Adipose tissue (tissue), 3 donors: ENCODE measurements around the gene PAX5. TPM values are rescaled to one million over a fixed set of nuclear protein-coding genes. Genes with fewer than 3 reads are reported as not detected.

ENCODE experiments used
- H3K27ac ChIP-seq: one replicate; pipeline ENCODE4 v1.5.1; 2013; ENCODE audit warnings: low read depth, low read length
- WGBS, 3 donors: extraction: QIAGEN DNeasy Blood & Tissue Kit; methylation state at CpG; one replicate each; pipeline ENCODE4 v1.1.7; 2013; 5-methylcytosine and 5-hydroxymethylcytosine counted together
- polyA plus RNA-seq, 3 donors: library from polyadenylated mRNA; stranded (reverse); fragments of 200-250 nt; gene quantifications; one replicate each; pipeline ENCODE4 v1.2.3, GENCODE V29; 2013
- donor health status: healthy with polysubstance abuse.
- donor health status: Bipolar disorder and iron deficiency.
- donor health status: healthy.

The PAX5 gene
- polyA plus RNA-seq, 3 donors: 0.23 to 0.28 TPM; not detected in 1

DNA sequence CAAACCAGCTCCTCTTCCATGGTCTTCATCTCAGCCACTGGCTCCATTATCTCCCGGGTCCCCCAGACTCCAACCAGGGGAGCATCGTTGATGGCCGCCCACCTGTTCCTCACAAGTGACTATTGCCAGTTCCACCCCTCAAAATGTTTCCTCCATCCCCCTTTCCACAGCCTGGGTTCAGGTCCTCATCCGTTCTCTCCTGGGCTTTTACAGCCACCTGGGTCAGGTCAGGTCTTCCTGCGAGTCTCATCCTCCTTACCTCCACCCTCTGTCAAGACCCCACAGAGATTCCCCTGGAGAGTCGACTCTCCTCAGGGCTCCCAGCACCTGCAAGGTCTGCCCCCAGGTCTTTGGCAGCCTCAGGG, 133.2 kb downstream of the PAX5 start:
- WGBS, 3 donors: 81 to 92% (median 86%) methylated on average over 6 of the region's 6 CpGs
- no peak overlapping the region for H3K27ac ChIP-seq

DNA sequence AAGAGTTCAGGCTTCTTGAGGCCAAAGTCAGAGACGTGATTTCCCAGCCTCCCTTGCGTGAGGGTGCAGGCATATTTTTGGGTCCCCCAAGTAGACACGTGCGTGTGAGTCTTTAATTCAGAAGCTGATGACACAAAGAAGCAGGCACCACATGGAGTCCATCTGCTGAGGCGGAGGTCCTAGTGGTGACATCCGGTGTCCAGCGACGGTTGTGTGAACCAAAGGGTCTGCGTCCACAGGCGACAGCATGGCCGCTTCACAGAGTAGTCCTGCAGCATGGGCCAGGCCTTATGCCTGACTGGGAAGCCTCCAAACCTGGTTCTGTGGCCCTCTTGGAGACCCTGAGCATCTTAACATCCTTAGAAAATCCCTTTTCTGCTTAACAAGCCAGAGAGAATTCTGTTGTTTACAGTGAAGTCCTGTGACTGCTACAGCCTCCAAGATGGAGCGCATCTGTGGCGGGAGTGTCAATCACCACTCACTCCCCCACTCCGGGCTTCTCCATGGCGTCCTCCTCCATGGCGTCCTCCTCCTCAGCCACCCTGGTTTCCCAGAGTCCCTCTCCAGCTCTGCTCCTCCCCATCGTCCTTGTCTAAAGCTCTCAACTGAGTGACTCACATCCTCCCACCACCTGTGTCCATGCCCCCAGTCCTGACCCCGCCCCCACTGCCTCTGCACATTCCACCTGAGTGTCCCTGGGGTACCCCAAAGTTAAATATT, 133.8 kb downstream of the PAX5 start:
- H3K27ac ChIP-seq: no peak overlapping the region
- 78 to 84% (median 83%) methylated on average over 18 of the region's 18 CpGs for WGBS, 3 donors

DNA sequence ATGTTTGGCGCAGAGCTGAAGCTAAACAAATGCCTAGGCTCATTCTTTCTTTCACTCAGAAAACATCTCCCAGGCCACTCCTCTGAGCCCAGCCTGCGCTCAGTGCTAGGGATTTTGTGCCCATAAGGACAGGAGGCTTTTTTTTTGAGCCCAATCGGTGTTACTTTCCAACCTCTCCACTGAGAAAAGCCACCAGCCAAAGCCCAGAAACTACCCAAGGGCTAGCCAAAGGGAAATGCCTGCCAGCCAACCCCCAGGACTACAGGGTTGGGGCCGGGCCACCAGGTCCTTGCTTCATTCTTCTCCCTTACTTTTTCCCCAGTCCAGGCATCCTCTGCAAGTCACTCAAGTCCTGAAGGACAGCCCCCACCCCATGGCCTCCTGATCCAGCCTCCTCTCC, 134.7 kb downstream of the PAX5 start:
- H3K27ac ChIP-seq: no peak overlapping the region
- WGBS, 3 donors: 82 to 91% (median 89%) methylated on average over 4 of the region's 4 CpGs

DNA sequence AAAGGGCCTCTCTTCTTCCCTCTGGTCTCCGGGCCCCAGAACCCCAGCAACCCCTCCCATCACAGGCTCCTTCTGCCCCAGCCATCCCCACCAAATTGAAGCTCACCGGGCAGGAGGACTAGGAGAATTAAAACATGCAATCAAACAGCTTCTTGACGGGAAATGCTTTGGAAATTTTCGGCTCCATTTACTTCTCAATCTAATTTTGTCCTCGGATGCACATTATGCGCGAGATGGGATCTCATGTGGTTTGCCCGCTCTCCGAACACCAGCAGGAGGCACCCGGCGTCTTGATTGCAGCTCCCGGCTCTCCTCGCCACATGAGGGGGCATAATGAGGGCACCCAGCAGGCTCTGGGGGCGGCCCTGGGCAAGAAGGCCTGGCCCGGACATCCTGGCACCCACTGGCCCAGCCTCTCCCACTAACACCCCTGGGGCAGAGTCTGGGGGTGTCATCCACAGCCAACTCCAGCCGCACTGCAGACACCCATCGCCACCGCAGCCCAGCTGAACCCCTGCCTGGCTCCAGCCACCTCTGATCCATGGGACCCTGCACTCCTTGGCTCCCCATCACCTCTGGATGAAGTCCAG, 135.5 kb downstream of the PAX5 start:
- 77 to 82% (median 78%) methylated on average over 18 of the region's 18 CpGs for WGBS, 3 donors
- H3K27ac ChIP-seq: no peak overlapping the region

DNA sequence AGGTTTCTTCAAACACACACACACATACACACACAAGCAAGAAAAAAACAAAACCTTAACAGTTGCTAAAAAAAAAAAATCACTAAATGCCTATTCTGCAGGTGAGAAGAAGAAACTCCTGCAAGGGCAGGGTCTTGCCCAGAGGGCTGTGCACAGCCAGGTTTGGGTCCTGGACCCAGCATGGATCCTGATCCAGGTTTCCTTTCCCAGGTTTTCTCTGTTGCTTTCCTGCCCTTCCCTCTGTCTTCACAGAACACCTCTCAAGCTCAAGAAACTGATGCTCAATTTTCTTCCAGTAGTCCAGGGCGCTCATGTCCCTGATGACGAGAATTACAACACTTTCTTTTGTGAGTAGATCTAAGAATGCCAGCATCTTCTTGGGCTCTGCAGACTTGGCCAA, 136.6 kb downstream of the PAX5 start:
- 22 to 57% (median 27%) methylated on average over 2 of the region's 2 CpGs for WGBS, 3 donors
- H3K27ac ChIP-seq: no peak overlapping the region

DNA sequence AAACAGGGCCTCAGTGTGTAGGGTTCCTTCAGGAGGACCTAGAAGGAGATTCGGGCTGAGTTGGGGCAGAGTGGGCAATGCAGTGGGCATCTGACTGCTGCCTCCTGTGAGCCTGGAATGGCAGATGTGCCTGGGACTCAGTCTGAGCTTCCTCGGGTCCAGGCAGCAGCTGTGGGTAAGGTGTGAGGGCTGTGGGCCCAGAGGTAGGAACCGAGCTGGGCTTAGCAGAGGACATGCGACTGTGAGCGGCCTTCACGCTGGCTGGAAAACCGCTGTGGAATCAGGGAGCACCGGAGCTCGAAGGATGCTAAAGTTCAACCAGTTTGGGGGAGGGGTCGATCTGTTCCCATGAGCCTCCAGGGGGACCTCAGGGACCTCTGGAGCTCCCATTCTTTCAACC, 137.0 kb downstream of the PAX5 start:
- WGBS, 3 donors: 57 to 68% (median 64%) methylated on average over 10 of the region's 10 CpGs
- H3K27ac ChIP-seq: no peak overlapping the region

DNA sequence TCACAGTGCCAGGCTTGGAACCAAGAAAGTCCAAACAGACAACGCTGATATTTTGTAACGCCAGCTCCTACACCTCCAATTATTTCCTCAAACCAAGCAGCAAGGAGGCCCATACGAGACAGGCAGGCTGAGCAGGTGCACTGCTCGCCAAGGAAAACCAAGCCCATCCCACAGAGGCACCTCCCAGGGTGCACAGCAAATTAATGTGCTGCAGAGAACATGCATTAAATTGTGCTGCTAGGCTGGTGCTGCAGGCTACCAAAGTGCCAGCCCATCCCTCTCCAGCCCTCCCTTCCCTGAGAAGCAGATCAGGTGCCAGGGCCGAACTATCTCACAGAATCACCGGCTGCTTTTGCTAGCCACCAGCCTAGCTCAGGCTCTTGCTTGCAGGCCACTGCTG, 137.8 kb downstream of the PAX5 start:
- 74 to 90% (median 81%) methylated on average over 6 of the region's 6 CpGs for WGBS, 3 donors

DNA sequence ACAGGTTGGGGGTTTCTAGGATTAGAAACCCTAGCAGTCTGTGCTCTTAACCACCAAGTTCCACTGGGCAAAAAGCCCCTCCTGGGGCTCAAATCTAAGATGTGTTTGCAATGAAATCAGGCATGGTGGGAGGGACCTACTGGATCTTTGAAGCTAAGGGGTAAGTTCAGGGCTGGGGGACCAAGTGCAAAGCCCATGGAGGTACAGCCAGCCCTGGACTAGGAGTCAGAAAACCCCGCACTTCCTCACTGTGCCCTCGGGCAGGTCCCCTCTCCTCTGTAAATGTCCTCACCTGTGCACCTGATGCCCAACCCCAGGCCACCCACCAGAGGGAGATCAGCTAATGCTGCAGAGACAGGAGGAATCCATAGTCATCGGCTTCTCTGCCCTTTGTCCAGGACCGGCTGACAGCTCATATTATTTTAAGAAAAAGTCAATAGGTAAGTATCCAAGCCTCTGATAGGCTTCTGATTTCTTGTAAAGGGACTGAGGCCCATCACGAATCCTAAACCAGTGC, 138.3 kb downstream of the PAX5 start:
- 67 to 82% (median 70%) methylated on average over 5 of the region's 5 CpGs for WGBS, 3 donors
- H3K27ac ChIP-seq: no peak overlapping the region

More for the DNA sequence above, 137.8 kb downstream of the PAX5 start:
- no peak overlapping the region for H3K27ac ChIP-seq

DNA sequence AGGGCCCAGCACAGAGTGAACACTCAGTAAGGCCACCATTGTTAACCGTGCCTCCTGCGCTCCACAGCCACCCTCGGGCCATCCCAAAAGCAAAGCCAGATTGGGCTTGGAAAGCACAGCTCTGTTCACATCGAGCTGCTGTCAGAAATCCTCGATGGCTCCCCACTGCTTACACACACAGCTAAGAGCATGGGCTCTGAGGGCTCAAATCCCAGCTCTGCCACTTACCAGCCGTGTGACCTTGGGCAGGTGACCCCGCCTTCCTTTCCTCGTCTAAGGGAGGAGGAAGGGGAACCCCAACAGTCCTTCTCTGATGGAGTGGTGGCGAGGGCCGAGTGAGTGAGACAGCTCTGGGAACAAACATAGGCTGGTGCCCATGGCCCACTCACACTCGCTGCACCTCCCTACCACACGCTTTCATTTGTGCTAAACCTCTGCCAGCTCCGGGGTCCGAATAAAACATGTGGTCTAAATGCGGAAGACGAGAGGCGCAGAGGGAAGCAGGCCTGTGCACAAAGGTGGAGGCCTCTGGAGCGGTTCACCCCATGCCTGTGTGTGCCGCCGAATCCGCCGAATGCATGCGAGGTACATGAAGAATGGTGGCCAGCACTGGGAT, 139.3 kb downstream of the PAX5 start:
- WGBS, 3 donors: 85 to 89% (median 87%) methylated on average over 23 of the region's 23 CpGs

DNA sequence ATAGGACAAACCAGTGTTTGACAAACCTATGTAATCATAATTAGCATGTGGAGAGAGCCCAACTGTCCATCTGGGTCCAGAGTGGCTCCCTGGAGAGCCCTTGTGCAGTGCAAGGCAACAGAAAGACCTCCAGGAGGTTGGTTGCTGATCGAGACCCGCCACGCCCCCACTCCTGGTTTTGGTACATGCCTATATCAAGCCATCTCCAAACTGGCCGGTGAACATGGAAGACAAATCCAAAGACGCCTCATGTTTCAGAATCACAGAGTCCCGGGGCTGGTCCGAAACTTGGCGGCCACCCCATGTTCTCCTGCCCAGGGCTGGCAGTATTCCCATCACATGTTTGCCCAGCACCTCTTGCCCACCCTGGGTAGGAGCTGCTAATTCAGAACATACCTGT, 140.2 kb downstream of the PAX5 start:
- H3K27ac ChIP-seq: no peak overlapping the region
- 81 to 86% (median 83%) methylated on average over 8 of the region's 8 CpGs for WGBS, 3 donors

More for the DNA sequence above, 139.3 kb downstream of the PAX5 start:
- no peak overlapping the region for H3K27ac ChIP-seq

DNA sequence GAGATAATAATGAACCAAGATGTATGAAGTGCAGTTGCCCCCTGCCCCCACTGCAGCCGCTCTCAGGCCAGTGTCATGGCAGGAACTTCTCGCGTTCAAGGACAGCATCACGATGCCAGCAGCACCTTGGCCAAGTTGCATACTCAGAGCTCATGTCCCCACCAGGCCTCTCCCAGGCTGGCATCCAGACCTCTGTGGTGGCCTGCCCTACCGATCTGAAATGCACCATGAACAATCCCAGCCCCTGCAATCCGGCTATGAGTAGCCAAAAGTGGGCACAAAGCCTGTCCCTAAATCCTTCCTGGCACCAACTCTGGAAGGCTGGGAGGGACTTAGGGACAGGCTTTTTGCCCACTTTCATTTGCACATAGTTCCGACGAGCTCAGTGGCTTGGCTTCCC, 140.9 kb downstream of the PAX5 start:
- 60 to 80% (median 75%) methylated on average over 8 of the region's 8 CpGs for WGBS, 3 donors
- H3K27ac ChIP-seq: no peak overlapping the region

DNA sequence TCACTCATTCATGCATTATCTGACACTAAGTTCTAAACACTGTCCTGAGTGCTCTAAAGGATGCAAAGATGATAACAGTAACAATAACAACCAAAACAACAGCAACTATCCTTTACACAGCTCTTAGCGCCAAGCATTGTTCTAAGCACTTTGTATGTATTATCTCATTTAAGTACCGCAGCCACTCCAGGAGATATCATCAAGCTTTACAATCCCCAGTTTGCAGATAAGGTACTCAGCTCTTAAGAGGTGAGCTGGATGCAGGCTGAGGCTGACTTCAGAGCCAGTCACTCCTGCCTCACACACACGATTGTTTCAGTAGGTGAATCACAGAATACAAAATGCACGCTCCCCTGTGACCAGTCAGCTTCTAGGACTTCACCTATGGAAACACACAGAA, 141.8 kb downstream of the PAX5 start:
- WGBS, 3 donors: 68 to 84% (median 79%) methylated on average over 4 of the region's 4 CpGs
- no peak overlapping the region for H3K27ac ChIP-seq

DNA sequence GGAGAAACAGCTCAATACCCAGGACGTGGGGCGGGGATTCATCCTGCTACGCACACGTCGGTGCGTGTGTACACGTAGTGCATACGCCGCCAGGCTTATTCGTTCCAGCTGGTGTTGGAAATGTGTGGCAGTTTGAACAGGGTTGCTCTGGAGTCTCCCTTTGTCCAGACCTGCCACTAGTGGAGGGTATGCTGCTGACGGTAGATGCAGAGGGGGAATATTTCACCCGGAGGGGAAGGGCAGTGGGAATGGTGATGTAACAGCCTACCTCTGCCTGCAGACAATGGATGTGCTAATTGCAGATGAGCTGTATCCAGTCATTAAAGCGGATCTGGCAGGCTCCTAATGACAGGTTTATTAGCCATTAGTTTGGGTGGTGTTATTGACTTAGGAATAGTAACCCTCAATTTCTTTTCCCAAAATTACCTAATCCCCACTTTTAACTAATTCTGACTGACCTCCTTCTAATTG, 142.7 kb downstream of the PAX5 start:
- WGBS, 3 donors: 38 to 62% (median 54%) methylated on average over 13 of the region's 13 CpGs
- H3K27ac ChIP-seq: no peak overlapping the region

DNA sequence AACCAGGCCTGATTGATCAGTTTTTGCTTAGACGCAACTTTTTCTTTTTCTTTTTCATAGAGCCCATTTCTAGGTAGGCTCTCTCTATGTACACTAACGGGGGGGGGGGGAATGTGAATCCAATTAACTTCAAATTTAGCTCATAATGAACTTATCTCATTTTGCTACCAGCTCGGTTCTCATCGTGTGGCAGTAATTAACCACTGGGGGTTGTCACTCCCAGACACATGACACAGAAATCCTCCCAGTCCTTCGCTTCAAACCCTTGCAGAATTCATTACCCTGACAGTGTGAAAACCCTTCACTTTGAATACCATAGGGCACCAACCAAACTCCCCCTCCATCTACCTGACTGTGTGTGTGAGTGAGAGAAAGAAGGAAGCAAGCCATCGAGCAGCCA, 144.2 kb downstream of the PAX5 start:
- 54 to 60% (median 56%) methylated on average over 6 of the region's 6 CpGs for WGBS, 3 donors
- H3K27ac ChIP-seq: no peak overlapping the region

DNA sequence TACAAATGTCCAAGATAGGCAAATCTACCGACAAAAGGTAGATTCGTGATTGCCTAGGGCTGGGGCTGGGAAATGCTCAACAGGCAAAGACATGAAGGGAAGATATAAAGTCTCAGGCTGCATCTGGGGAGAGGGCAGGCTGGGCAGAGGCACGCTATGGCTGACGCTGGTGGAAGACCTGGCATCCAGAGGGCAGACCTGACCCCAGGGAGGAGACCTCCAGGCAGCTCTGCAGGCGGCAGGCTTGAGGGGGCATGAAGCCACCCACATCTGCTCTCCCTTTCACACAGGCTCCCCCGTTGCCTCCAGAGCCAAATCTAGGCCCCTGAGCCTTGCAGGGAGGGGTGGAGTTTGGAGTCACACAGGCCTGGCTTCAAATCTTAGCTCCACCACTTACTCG, 145.5 kb downstream of the PAX5 start:
- 63 to 84% (median 68%) methylated on average over 7 of the region's 7 CpGs for WGBS, 3 donors
- H3K27ac ChIP-seq: no peak overlapping the region

DNA sequence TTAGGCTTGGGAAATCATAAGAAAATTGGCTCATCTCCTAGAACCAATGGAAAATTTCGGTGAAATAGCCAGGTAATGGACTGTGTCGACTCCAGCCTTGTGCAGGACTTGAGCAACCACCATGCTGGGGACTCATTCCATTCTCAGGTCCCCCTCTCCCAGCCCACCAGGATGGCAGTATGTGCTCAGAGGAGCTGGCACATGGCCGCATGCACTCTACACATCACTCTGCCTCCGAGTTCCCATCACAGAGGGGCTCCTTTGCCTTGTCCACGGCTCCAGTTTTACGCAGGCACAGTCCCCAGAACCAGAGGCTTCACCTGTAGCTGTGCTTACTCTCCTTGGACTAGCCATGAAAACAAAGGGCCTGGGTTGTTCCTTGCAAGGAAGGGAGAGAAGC, 149.3 kb downstream of the PAX5 start:
- H3K27ac ChIP-seq: no peak overlapping the region
- WGBS, 3 donors: 70 to 76% (median 74%) methylated on average over 6 of the region's 6 CpGs

DNA sequence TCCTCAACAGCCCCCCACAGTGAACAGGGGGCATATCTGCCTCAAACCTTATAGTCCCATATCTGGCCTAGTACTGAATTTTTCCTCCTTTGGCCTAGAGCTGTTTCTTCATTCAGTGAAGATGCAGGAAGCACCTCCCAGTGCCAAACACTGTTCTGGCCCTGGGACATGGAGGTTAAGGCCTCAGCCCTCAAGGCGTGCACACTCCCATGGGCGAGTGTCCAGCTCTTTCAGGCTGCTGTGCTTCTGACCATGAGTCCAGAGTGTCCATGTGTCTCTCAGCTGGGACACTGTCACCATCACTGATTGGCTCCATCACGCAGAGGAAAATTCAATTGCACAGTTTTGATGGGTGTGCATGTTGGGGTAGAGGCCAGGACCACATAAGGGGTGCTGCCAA, 151.5 kb downstream of the PAX5 start:
- H3K27ac ChIP-seq: no peak overlapping the region
- 66 to 80% (median 72%) methylated on average over 3 of the region's 3 CpGs for WGBS, 3 donors

DNA sequence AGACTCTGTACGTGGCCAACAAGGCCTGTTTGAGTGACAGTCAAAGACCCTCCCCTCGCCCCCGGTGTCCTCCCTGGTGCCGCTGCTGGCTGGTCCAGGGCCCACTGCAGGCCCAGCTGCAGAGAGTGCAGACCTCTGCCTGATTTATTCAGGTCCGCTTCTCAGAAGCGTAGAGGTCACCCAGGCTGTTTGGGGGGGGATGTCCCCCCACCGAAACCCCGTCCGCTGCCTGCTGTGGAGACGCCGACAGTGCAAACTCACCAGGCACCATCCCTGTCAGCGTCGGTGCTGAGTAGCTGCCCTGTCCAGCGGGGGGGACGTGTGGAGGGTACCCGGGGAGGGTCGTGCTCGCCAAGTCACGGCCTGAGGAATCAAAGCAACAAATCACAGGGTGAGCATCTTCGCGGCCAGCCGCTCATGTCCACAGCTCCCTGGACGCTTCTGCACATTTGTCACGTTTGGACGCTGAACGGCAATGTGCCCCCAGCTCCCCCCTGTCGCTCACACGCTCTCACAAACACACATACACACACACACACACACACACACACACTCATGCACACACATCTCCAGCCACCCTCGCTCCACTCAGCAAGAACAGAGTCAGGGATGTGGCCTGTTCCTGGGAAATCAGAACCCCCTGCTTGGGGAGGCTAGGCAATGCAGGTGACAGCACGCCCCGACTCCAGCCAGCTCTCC, 152.2 kb downstream of the PAX5 start:
- no peak overlapping the region for H3K27ac ChIP-seq
- 67 to 71% (median 68%) methylated on average over 31 of the region's 31 CpGs for WGBS, 3 donors

DNA sequence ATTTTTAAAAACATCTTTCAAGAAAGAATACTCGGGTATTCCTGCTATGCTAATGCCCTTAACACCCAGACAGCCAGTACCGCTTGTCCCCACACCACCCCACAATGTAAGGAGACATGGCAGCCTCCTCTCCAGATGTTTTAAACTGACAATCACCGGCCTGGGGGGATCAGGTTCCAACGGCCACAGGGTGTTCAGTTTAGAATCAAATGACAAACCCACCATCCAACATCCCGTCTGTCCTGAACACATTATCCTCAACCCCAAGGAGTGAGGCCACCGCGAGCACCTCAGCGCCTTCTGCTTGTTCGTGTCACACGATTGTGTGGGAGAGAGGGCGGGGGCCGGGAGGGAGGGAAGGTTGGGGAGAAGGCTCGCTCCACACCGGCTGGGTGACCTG, 152.8 kb downstream of the PAX5 start:
- H3K27ac ChIP-seq: no peak overlapping the region
- WGBS, 3 donors: 74 to 85% (median 77%) methylated on average over 14 of the region's 14 CpGs
